Bronchial epithelial cell (primary cell): ENCODE measurements around the gene GRK5. TPM values are rescaled to one million over a fixed set of nuclear protein-coding genes. Genes with fewer than 3 reads are reported as not detected.

ENCODE experiments used
- DNase-seq: peaks from one replicate; pipeline ENCODE4 v3.0.0-alpha.2; 2010; ENCODE audit warnings: low read depth
- FAIRE-seq: peaks from 2 replicates; lab custom pipeline; 2011; peaks lifted over from hg19 to GRCh38; lab: Jason Lieb, UNC
- H3K27me3 ChIP-seq: 2 replicates; pipeline ENCODE4 v1.5.1; 2011; ENCODE audit warnings: low read length; ENCODE audit not compliant: control insufficient read depth, insufficient read depth
- H3K36me3 ChIP-seq: 2 replicates; pipeline ENCODE4 v1.5.1; 2011; ENCODE audit warnings: low read length; ENCODE audit not compliant: control insufficient read depth, insufficient read depth
- H3K4me3 ChIP-seq: 2 replicates; pipeline ENCODE4 v1.5.1; 2011; ENCODE audit warnings: mild to moderate bottlenecking, low read depth, low read length, control low read depth
- CTCF ChIP-seq: IDR thresholded peaks from 2 replicates; pipeline ENCODE4 v1.5.1; 2011; ENCODE audit warnings: mild to moderate bottlenecking, moderate library complexity, low read length, control low read depth, inconsistent platforms; ENCODE audit not compliant: insufficient read depth, severe bottlenecking
- total RNA-seq: library from RNA; depleted of rRNA; stranded (reverse); fragments of >200 nt; gene quantifications from 2 replicates; pipeline ENCODE4 v1.2.1, GENCODE V29; 2014

GRK5 gene
- total RNA-seq, 1 donor from 2014 or later, result 2.4 TPM

GRCh38 chr10:119302591-119303253 is 95.4 kb downstream of the GRK5 start:
- Histone ChIP-seq H3K36me3 (no peaks in the 10 kb centered on the region), H3K27me3 (no peaks in the 10 kb centered on the region), H3K4me3 (no peak overlapping the region)
- no peak for TF ChIP-seq CTCF
- FAIRE-seq, result no peak
- DNase-seq, result no peak

- no peak for FAIRE-seq
- TF ChIP-seq CTCF, result no peak
- DNase-seq, result peak; percentile 94
- no peaks in the 10 kb centered on the region for H3K36me3 ChIP-seq
- H3K27me3 ChIP-seq, result no peaks in the 10 kb centered on the region
- H3K4me3 ChIP-seq, result no peak overlapping the region
Observed at GRCh38 chr10:119303886-119304285, 96.5 kb downstream of the GRK5 start.

- FAIRE-seq (no peak), DNase-seq (no peak)
- Histone ChIP-seq H3K4me3 (no peak overlapping the region), H3K27me3 (no peaks in the 10 kb centered on the region), H3K36me3 (no peaks in the 10 kb centered on the region)
- no peak for TF ChIP-seq CTCF
Observed at GRCh38 chr10:119304541-119304940, 97.2 kb downstream of the GRK5 start.

- no peaks in the 10 kb centered on the region for H3K36me3 ChIP-seq
- peak; percentile 98 for DNase-seq
- FAIRE-seq, result no peak
- no peak for TF ChIP-seq CTCF
- no peaks in the 10 kb centered on the region for H3K27me3 ChIP-seq
- H3K4me3 ChIP-seq, result no peak overlapping the region
Observed at GRCh38 chr10:119305860-119306513, 98.6 kb downstream of the GRK5 start.

- Histone ChIP-seq H3K36me3 (no peaks in the 10 kb centered on the region), H3K27me3 (no peaks in the 10 kb centered on the region), H3K4me3 (no peak overlapping the region)
- TF ChIP-seq CTCF, result peak; percentile 57
- peak; percentile 60 for DNase-seq
- no peak for FAIRE-seq
Observed at GRCh38 chr10:119306514-119306951, 99.2 kb downstream of the GRK5 start.

- Histone ChIP-seq H3K36me3 (no peaks in the 10 kb centered on the region), H3K4me3 (no peak overlapping the region), H3K27me3 (no peaks in the 10 kb centered on the region)
- DNase-seq (peak; percentile 83), FAIRE-seq (no peak)
- TF ChIP-seq CTCF, result no peak
Observed at GRCh38 chr10:119306986-119307392, 99.6 kb downstream of the GRK5 start.
